LoVo (cell line): ENCODE results near the gene TTLL7.
A peak's percentile ranks its signal among the peaks of the same experiment; 100 is the strongest.
"Not testable (repeated sequence)": the region's sequence is repeated elsewhere in the genome, so short reads cannot be mapped to it uniquely, and the experiment has no call there.

Source experiments
- DNase-seq: peaks from one replicate; pipeline ENCODE4 v3.0.0-alpha.2; 2016; ENCODE audit warnings: low spot score

TTLL7 gene

DNA sequence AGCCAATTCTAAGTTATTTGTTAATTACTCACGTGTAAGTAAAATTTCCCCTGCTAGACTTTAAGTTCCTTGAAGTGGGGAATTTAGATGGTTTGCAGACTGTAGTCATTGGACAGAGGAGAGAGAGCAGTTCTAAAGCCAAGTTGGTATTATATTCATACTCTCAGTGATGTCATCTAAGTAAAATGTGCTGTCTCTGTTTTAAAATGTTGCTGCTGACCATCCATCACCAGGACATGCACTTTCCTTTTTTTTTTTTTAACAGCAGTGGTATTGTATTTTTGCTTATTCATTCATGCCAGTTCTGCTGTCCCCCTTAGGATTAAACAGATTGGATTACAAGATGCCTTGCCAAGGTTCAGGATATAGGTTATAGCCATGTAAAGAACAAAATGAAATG lies 2.3 kb downstream of the TTLL7 start:
- DNase-seq: no peak

DNA sequence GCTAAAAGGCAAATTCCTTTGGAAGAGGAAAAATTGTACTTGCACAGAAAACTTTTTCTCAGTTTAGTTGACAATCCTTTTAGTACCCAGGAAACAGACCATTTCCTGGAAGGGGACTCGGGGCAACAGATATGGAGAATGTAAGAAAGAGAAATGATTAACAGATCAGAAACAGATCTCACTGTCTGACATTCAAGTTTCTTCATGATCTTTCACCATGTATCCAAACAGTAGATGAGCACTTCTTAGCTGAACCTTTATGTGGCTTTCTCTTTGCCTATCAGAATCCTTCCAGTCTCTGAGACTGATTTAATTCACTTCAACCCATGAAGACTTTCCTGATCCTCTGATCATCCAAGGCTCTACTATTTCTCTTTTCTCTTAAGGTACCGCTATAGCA lies 2.7 kb downstream of the TTLL7 start:
- DNase-seq: no peak

DNA sequence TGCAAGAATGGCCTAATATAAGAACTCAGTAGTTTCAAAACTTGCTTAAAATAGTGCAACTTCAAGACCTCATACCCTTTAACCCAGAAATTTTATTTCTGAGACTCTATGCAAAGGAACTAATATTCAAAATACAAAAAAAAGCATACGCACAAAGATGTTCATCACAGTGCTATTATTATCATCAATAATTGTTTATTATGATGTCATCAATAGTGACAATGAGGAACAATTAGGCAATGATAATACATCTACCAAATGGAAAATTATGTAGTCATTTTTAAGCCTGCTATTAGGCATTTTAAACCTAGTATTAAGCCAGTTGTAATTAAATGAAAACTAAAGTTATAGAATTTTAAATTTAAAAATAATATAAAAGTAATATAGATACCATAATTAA lies 3.3 kb downstream of the TTLL7 start:
- no peak for DNase-seq

DNA sequence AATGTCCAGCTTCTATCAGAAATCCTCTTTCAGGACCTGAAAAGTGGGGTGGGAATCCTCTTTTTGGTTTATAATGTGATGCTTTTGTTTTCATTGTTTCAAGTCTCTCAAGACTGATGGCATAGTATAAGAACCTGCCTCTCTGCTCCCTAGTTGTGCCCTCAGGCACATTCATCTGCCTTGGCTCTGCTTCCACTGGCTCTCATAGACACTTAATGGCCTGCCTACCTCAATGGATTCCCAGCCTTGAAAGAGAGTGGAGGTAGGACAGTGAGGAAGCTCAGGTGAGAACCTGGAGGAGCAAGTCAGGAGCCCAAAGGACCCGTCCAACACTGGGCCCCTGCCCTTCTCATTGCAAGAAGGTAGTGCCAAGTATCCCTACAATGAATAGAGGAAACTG lies 4.8 kb downstream of the TTLL7 start:
- DNase-seq: no peak

DNA sequence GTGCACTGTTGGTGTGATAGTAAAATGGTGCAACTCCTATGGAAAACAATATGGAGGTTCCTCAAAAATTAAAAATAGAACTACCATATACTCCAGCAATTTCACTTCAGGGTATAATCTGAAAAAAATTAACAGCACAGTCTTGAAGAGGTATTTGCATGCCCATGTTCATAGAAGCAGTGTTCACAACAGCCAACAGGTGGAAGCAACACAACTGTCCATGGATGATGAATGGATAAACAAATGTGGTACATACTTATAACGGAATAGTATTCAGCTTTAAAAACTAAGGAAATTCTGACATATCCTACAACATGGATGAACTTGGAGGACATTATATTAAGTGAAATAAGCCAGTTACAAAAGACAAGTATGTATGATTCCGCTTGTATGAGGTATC lies 8.2 kb downstream of the TTLL7 start:
- DNase-seq: no peak

DNA sequence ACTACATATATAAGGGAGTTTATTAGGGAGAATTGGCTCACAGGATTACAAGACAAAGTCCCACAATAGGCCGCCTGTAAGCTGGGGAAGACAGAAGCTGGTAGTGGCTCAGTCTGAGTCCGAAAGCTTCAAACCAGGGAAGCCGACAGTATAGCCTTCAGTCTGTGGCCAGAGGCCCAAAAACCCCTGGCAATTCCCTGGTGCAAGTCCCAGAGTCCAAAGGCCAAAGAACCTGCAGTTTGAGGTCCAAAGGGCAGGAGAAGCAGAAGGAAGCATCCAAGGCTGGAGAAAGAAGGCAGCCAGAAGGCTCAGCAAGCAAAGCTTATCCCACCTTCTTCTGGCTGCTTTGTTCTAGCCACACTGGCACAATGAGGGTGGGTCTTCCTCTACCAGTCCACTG lies 13.9 kb downstream of the TTLL7 start:
- no peak for DNase-seq

DNA sequence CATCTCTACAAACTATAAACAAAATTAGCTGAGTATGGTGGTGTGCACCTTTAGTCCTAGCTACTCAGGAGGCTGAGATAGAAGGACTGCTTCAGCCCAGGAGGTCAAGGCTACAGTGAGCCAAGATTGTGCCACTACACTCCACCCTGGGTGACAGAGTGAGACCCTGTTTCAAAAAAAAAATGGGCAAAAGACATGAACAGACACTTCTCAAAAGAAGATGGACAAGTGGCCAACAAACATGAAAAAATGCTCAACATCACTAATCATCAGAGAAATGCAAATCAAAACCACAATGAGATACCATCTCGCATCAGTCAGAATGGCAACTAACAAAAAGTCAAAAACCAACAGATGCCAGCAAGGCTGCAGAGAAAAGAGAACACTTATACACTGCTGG lies 15.0 kb downstream of the TTLL7 start:
- not testable (repeated sequence) for DNase-seq

DNA sequence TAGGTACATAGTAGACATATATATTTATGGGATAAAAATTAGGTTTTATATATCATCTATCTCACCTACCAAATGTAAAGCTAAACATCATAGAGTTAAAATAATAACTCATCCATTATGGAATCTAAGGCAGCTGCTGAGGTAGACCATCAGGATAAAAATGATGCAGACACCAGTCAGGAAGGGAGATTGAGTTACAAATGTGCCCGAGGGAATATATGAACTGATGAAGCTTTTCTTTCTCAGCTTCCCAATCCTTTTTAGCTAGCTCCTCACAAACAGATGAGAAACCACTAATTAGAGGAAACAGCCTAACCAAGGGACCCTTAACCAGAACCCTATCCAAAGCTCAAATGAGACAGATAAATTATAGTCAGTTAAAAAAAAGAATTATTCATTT lies 20.9 kb downstream of the TTLL7 start:
- DNase-seq: no peak

DNA sequence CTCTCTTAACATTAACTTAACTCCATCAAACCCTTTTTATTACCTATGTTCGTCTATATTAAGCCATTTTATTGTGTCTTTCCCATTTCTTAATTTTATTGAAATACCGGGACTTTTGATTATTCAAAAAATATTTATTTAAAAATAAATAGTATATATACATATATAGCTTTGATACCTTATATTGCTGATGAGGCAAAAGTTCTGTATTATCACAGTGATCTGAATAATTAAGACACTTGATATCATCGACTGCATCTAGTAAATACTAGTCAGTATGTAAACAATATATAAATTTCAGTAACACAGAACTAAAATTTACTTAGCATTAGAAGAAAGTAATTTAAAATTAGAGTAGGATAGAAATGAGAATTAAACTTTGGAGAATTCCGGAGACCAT lies 22.0 kb downstream of the TTLL7 start:
- no peak for DNase-seq

DNA sequence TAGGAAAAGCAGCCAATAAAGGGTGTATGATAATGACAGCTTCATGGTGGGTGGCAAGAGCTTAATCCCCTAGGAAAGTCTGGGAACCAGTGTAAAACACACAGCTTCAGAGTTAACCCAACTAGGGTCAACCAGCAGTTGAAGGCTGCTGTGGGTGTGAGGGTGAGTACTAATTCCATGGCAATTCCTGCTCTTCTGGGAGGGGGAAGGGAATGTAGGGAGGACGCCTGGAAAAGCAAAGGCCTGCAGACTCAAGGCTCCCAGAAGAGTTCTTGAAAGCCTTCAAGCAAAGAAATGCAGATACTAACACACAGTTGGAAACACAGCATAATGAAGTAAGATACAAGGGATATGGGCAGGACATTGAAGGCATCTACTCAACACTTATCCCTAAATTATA lies 28.1 kb downstream of the TTLL7 start:
- DNase-seq: no peak

DNA sequence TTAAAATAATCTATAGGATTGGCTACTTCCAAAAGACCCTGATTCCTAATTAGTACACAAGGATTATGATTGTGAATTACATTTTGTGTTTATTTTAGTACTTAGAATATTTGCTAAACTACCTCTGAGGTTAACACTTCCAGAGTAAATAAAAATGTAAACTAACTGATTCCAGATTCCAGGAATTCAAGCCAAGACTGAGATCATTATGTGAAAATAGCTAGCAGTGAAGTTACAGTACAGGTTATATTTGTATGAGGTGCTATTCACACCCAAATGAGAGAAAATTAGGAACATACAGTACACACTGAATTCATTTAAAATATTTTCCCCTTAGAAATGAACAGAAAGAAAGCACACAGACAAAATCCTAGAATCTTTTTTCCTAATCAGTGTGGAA lies 28.8 kb downstream of the TTLL7 start:
- no peak for DNase-seq

DNA sequence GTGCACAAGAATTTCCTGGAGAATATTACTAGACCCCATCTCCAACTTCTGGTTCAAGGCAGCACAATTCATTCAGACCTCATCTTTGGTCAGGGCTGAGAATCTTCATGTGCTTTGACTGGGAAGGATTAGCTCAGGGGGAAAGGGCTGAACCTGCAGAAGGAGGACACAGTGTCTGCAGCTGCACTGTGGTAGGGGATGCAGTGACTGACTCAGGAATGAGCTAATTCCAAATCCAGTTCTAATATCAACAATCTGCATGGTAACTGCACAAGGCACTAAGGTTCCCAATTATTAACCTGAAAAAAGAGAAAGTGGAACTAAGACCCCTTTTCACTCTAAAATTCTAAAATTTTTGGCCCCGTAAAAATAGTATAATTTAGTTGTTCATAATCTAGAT lies 31.6 kb downstream of the TTLL7 start:
- DNase-seq: no peak

DNA sequence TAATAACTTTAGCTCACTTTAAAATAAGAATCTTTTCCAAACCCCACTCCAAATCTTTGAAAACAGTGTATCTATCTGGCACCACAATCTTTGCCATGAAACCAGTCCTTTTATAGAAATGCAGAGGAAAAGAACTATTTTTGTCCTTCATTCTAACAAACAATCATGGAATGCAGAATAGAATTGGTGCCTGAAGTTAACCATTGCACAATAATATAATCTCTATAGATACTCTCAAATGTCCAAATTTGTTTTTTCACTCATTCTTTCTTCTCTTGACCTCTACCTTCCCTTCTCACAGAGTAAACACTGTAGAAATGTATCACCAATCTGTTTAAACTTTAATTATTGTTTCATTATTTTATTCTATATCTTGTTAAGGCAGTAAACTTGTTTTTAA lies 34.8 kb downstream of the TTLL7 start:
- DNase-seq: no peak

DNA sequence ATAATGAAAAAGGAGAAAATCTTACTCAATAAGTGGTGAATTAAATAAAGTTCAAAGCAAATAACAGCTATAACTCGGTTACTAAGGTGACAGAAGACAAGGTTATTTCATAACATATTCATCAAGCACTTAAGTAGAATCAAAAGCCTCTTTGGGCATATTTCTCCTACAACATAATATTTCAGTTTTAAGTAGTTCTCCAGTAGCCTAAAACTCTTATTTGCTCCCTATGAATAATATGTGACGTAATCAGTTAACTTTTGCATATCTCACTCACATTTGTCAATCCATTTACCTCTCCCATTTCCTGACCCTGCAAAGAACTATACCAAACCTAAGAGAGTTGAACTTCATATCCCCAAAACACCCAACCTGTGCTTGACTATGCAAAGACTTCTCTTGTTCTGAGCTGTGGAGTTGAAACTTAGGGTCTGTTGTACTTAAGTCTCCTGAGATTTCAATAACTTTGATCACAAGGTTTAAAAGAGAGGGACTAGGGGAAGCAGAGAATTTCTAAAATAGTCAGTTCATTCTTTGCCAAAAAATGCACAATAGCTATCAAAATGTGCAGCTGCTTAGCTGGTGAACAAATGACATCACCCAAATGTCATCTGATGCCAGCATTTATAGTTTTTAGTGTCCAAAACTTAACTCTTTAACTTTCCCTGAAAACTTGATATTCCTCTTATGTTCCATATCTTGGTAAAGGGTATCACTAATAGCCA lies 37.2 kb downstream of the TTLL7 start:
- DNase-seq: no peak

DNA sequence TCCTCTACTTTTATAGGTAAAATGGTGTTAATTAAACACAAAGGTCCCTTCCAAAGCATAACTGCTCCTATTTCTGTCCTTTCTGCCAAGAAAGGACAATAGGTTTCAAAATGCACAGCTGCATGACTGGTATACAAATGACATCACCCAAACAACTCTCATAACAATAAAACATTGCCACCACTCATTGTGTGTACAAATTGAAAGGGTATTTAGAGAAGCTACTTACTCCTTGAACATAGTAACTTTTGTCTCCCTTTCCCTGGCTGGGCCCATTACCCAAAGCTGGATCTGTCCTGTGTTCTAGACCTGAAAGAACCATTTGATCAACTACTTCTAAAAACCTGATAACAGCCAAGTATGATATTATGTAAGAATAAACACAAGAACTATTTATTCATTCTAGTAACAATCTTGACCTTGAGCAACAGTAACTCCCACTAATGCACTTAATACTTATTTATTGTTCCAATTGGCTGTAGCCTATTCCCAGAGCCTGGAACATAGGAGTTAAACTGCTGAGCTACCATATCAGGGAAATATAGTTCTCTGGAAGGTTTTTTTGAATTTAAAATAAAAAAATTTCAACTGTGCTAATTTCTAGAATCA lies 38.2 kb downstream of the TTLL7 start:
- no peak for DNase-seq

DNA sequence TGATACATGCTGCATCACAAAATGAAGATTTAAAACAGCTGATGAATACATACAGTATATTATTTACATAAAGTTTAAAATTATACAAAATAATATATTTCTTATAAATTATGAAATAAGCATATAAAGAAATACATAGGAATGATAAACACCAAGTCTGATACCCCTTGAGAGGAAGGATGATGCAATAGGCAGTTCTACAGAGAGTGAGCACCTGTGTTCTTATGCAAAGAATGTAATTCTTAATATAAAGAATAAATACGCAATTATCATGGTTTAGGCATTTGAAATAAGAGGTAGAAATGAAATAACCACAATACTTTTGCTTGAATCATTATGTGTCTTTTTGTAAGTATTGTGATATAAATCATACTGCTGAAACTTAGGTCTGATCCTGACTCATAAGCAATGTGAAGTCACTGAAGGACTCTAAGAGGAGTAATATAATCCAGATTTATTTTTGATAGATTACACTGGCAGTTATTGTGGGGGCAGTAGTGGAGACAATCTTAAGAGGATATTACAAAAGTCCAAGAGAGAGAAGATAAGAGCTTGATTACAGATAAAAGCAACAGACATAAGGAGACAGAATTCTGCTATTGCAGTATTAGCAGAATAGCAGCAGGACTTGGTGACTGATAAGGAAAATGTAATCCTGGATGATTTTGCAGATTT lies 39.0 kb downstream of the TTLL7 start:
- DNase-seq: no peak

DNA sequence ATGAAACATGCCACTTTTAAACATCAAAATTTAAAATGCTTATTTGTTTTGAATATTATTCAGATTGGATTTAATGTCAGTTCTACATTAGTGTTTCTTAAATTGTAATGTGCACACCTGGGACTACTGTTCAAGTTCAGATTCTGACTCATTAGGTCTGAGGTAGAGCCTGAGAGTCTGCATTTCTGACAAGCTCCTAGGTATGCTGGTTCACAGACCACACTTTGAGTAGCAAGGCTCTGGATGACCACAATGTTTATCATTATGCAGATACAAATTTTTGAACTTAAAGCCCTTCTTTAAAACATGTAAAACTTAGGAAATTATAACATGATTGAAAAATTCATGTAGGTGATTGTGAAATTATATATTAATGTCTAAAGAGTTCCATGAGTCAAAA lies 40.2 kb downstream of the TTLL7 start:
- no peak for DNase-seq

DNA sequence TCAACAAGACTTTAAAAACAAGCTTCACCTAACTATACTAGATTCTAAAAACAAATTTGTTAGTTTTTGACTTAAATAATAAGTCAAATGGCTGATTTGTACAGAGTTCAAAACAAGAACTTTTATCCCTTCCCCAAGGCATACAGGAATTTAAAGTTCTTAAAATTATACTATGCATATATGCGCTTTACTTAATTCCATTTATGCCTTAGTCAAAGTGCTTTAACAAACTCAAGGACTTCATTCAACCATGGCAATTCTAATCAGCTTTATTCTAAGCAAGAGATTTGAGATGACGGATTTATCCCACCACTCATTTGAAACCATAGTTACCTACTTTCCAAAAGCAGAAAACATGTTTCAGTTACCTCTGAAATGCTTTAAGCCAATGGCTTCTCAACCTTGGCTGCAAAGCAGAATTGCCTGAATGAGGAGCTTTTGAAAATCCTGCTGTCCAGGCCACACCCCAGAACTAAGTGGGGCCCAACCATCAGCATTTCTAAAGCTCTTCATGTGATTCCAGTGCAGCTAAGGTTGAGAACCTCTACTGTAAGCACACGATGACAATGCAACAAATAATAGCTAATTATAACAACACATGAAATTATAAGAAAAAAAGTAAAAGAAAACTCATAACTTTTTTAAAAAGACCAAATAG lies 44.6 kb downstream of the TTLL7 start:
- no peak for DNase-seq

DNA sequence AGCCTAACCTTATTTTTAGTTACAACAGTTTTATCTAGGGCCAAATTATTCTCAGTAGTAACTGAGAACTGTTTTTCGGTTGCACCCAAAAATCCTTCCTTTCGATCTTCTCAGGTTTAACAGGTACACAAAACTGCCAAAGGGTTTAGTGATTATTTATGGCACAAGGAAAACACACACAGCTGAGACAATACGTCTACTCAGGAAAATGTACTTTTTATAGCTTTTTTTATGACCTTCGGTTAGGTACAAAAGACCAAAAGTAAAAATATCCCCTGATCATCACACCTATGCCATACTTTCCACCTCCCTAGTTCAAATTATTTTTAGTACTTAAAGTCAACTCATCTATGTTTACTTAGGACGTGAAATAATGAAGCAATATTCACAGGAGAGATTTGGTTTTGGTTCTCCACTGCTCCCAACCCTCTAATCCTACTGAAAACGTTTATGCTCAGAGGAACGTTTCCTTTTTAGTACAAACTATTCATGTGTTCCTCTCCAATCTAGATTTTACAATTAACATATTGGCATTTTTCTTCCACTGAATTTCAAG lies 48.7 kb downstream of the TTLL7 start:
- peak; percentile 16 for DNase-seq

DNA sequence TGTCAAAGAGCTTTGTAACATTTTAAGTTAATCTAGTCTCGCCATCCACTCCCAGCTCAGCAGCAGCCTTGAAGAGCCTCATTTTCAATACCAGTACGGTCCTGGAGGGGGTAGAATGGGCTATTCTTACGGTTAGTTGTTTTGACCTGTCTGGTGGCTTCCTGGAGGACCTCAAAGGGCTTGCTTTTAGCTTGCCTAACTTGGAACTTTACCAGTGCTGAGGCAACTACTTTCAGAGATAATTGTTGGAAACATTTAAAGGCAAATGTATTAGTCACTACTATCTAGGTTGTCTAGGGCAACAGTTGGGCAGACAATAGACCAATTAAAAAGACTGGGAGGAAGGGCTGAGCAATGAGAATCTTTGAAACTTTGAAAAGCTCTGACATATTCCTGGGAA lies 56.0 kb downstream of the TTLL7 start:
- no peak for DNase-seq

DNA sequence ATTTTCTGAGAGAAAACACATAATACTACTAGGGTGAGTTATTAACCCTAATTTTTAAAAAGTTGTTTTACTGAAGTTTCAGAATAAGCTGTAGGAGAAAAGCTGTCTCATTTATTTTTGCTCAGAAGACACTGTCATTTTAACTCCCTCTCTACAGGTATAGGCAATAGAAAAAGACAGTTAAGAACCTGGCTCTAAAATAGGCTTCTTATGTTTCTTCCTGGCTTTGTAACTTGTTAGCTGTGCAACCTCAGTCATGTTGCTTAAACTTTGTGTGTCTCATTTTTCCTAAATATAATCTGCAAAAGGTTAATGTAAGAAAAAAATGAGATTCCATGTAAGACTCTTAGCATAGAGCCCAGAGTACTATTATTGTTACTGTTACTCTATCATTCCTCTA lies 64.4 kb downstream of the TTLL7 start:
- DNase-seq: no peak

DNA sequence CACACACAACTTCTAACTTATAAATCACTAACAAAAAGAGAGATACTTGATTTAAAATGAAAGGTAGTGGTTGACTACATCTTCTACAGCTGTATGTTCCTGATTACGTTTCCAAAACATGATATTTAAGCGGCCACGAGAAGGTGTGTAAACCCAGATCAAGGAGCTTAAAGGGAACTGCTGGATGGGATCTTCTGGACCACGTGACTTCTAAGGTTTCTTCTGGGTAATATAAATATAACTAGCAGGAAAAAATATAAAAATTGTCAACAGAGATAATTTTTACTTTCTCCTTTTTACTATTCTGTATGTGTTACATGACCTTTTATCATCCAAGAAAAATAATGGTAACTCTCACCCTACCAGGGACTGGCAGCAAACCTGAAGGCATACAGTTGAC lies 66.2 kb downstream of the TTLL7 start:
- DNase-seq: no peak

DNA sequence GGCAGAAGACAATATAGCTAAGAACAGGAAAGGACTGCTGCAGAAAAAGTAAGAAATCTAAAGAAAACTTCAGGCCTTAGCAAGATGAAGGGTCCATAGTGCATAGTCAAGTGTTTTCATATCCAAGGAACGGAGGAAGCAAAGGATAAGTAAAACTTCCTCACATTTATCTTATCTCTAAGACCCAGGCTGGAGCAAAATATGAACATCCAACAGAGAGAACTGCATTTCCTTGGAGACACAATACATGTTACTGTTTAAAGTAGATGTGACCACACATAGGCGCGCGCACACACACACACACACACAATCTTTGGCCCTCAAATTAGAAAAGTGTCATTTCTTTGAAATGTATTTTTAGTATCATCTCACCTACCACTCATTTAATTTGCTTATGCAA lies 66.7 kb downstream of the TTLL7 start:
- DNase-seq: no peak
